COLO668 (cell line): ENCODE data around the gene PIGS.
"Not testable (repeated sequence)": the region's sequence is repeated elsewhere in the genome, so short reads cannot be mapped to it uniquely, and the experiment has no call there.

ENCODE experiments used
- DNase-seq: peaks from one replicate; lab custom pipeline; 2025; ENCODE audit not compliant: unreplicated experiment; lab: John Stamatoyannopoulos, UW

The PIGS gene

GRCh38 chr17:28532050-28532960, 39.0 kb downstream of the PIGS start:
- no peak for DNase-seq

GRCh38 chr17:28530926-28531325, 40.4 kb downstream of the PIGS start:
- no peak for DNase-seq

GRCh38 chr17:28530250-28530649, 41.1 kb downstream of the PIGS start:
- no peak for DNase-seq

- no peak for DNase-seq
Observed at GRCh38 chr17:28529013-28529400, 42.3 kb downstream of the PIGS start.

- no peak for DNase-seq
Observed at GRCh38 chr17:28528327-28529012, 42.9 kb downstream of the PIGS start.

GRCh38 chr17:28527859-28528258, 43.5 kb downstream of the PIGS start:
- no peak for DNase-seq

GRCh38 chr17:28527181-28527681, 44.1 kb downstream of the PIGS start:
- no peak for DNase-seq

- no peak for DNase-seq
Observed at GRCh38 chr17:28526381-28526780, 44.9 kb downstream of the PIGS start.

GRCh38 chr17:28524476-28525424, 46.6 kb downstream of the PIGS start:
- no peak for DNase-seq

- no peak for DNase-seq
Observed at GRCh38 chr17:28523876-28524275, 47.4 kb downstream of the PIGS start.

- no peak for DNase-seq
Observed at GRCh38 chr17:28523186-28523585, 48.1 kb downstream of the PIGS start.

GRCh38 chr17:28522281-28522680, 49.0 kb downstream of the PIGS start:
- DNase-seq = not testable (repeated sequence)

- DNase-seq = no peak
Observed at GRCh38 chr17:28521311-28522085, 49.8 kb downstream of the PIGS start.

GRCh38 chr17:28520687-28521086, 50.6 kb downstream of the PIGS start:
- DNase-seq = no peak

- DNase-seq = no peak
Observed at GRCh38 chr17:28519236-28519635, 52.1 kb downstream of the PIGS start.

GRCh38 chr17:28518578-28518977, 52.7 kb downstream of the PIGS start:
- no peak for DNase-seq

GRCh38 chr17:28518132-28518531, 53.2 kb downstream of the PIGS start:
- no peak for DNase-seq

GRCh38 chr17:28515518-28515917, 55.8 kb downstream of the PIGS start:
- DNase-seq = no peak

GRCh38 chr17:28514561-28515002, 56.7 kb downstream of the PIGS start:
- no peak for DNase-seq

- DNase-seq = no peak
Observed at GRCh38 chr17:28513476-28513875, 57.8 kb downstream of the PIGS start.
